GM12891 (cell line): ENCODE data around the gene DNAJB14.

Source experiments
- DNase-seq: peaks from one replicate; pipeline ENCODE4 v3.0.0; 2011; ENCODE audit warnings: low spot score; ENCODE audit not compliant: insufficient read length
- FAIRE-seq: peaks from 2 replicates; lab custom pipeline; 2011; peaks lifted over from hg19 to GRCh38; lab: Jason Lieb, UNC
- PAX5 ChIP-seq: IDR thresholded peaks from 2 replicates; pipeline ENCODE4 v1.6.1; 2011; ENCODE audit warnings: low read length, moderate library complexity, mild to moderate bottlenecking; ENCODE audit not compliant: insufficient read depth, severe bottlenecking
- POLR2A ChIP-seq: IDR thresholded peaks from 2 replicates; pipeline ENCODE4 v1.6.1; 2011; ENCODE audit warnings: low read depth, low read length, control low read depth
- POLR2AphosphoS5 ChIP-seq: IDR thresholded peaks from 2 replicates; pipeline ENCODE4 v1.6.1; 2011; ENCODE audit warnings: low read depth, low read length, control low read depth
- POU2F2 ChIP-seq: IDR thresholded peaks from 2 replicates; pipeline ENCODE4 v1.6.1; 2011; ENCODE audit warnings: low read depth, mild to moderate bottlenecking, control low read depth, low read length, moderate library complexity
- SPI1 ChIP-seq: IDR thresholded peaks from 2 replicates; pipeline ENCODE4 v1.6.1; 2011; ENCODE audit warnings: low read depth, low read length, control low read depth
- TAF1 ChIP-seq: IDR thresholded peaks from 2 replicates; pipeline ENCODE4 v1.6.1; 2011; ENCODE audit warnings: low read depth, low read length, control low read depth

Gene DNAJB14

DNA sequence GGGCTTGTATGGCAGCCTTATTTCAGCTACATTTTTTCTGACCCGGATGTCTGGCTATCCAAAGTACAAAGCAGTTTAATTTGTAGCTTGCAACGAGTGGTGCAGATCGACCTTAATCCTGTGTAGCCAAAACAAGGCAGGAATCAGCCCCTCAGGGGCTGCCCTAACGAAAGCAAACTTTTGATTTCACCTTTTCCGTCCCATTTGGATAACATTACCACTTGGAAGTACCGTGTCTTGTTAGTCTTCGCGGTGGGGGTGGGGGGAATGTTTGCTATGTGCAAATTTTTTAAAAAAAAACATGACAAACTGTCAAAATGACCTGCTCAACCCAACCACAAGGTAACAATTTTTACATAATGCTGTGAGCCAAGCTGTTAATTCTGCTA lies 766 bp upstream of the DNAJB14 start:
- DNase-seq (no peak), FAIRE-seq (no peak)
- TF ChIP-seq SPI1 (no peak), POLR2AphosphoS5 (0 out of 2 replicates have a peak, but pooled peaks have one; percentile 56)

- FAIRE-seq = no peak
- TF ChIP-seq POLR2AphosphoS5 (no peak), SPI1 (no peak), POLR2A (no peak), POU2F2 (no peak), PAX5 (no peak), TAF1 (no peak)
- DNase-seq = no peak
Observed at GRCh38 chr4:99945718-99946355, 581 bp downstream of the DNAJB14 start.

- FAIRE-seq (peak; percentile 64), DNase-seq (no peak)
- TF ChIP-seq PAX5 = no peak
- TF ChIP-seq SPI1 = no peak
- TF ChIP-seq POLR2A = no peak
- no peak for TF ChIP-seq POLR2AphosphoS5
- no peak for TF ChIP-seq TAF1
- no peak for TF ChIP-seq POU2F2
Observed at GRCh38 chr4:99943904-99944437, 2.4 kb downstream of the DNAJB14 start.

- FAIRE-seq (no peak), DNase-seq (no peak)
- TF ChIP-seq SPI1 = no peak
- no peak for TF ChIP-seq POLR2AphosphoS5
- TF ChIP-seq PAX5 = no peak
- no peak for TF ChIP-seq TAF1
- TF ChIP-seq POLR2A = no peak
- TF ChIP-seq POU2F2 = no peak
Observed at GRCh38 chr4:99938243-99938753, 8.1 kb downstream of the DNAJB14 start.

DNA sequence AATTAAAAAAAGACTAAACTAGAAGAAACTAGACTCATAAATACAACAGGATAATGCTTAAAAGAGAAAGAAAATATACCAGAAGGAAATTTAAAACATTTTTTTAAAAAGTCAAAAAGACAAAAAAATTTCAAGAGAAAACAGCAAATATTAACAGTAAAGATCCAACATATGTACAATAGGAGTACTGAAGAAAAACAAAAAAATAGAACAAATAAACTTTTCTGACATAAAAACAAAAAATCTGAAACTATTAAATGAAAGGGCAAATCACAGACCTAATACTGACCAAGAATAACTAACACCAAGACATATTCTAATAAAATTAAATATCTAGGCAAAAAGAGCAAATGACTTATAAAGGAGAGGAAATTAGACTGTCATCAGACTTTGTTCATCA lies 11.5 kb downstream of the DNAJB14 start:
- TF ChIP-seq SPI1 (no peak), TAF1 (no peak), POLR2A (no peak), PAX5 (no peak), POU2F2 (no peak), POLR2AphosphoS5 (no peak)
- DNase-seq = no peak
- no peak for FAIRE-seq

GRCh38 chr4:99927566-99927965 lies 18.9 kb downstream of the DNAJB14 start:
- TF ChIP-seq POLR2AphosphoS5 (no peak), PAX5 (no peak)
- FAIRE-seq = no peak
- no peak for DNase-seq

GRCh38 chr4:99921174-99921573 lies 25.2 kb downstream of the DNAJB14 start:
- no peak for FAIRE-seq
- DNase-seq = no peak
- TF ChIP-seq PAX5 = no peak
- no peak for TF ChIP-seq TAF1
- TF ChIP-seq POLR2A = no peak
- no peak for TF ChIP-seq POLR2AphosphoS5
- TF ChIP-seq SPI1 = no peak
- TF ChIP-seq POU2F2 = no peak

DNA sequence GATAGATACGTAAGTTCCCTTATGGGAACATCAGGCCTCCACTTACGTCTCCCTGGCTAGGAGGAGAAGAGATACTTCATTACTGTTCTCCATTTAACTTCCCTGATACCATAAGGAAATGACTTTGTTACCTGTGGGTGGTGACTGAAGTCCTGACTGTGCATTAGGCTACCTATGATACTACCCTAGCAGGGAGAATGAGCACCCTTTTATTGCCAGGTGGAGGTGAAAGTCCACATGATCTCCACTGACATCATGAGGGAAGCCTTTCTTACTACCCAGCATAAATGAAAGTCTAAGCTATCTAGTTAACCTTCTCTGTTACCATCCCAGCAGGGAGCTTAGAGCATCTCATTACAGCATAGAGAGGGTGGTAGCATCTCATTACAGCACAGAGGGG lies 27.8 kb downstream of the DNAJB14 start:
- TF ChIP-seq TAF1 = no peak
- TF ChIP-seq POU2F2 = no peak
- TF ChIP-seq POLR2A = no peak
- no peak for FAIRE-seq

GRCh38 chr4:99917575-99917974 lies 28.8 kb downstream of the DNAJB14 start:
- FAIRE-seq (no peak), DNase-seq (no peak)
- no peak for TF ChIP-seq PAX5
- TF ChIP-seq POU2F2 = no peak
- TF ChIP-seq SPI1 = no peak
- no peak for TF ChIP-seq POLR2AphosphoS5
- TF ChIP-seq TAF1 = no peak
- TF ChIP-seq POLR2A = no peak

More for the DNA sequence above, 27.8 kb downstream of the DNAJB14 start:
- no peak for DNase-seq

GRCh38 chr4:99915449-99915848 lies 31.0 kb downstream of the DNAJB14 start:
- no peak for FAIRE-seq
- TF ChIP-seq TAF1 (no peak), POLR2A (no peak), POLR2AphosphoS5 (no peak), POU2F2 (no peak), SPI1 (no peak), PAX5 (no peak)
- DNase-seq = no peak
